GM19193 (cell line): ENCODE results near the gene SPACA9.

Experiments used
- POLR2A ChIP-seq: IDR thresholded peaks from 4 replicates; pipeline ENCODE4 v1.6.1; 2011; ENCODE audit not compliant: insufficient read depth, insufficient read length; ENCODE audit errors: extremely low read depth

SPACA9 gene

DNA sequence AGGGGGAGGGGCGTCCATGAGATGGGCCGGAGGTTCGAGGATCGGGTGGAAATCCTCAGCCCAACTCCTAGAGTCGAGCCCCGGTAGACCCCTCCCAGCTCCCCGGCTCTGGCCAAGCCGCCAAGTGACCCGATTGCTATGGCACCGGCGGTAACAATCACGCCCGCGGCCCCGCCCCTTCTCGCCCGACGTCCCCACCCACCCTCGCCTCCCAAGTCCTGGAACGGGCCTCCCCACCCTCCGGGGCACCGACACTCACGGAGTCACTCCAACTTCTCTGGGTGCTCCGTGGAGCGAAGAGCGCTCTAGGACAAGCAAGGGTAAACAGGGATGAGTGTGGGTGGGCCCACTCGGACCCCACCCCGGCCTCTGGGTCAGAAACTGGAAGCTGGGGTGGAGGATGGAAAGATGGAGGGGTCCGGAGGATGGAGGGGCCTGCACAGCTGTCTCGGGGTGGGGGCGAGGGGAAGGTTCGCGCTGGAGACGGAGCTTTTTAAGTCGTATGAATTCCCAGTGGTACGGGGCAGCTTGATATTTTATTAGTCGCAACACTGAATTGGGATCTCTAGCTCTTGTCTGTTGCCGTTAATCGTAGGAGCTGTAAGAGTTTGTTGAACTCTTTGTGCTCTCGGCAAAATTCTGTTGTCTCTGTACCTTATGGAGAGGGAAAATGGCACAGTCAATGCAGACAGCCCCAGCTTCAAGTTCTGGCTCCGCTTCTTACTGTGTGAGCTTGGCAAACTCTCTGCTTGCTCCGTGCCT is at the start of gene SPACA9:
Gene SPACA9, plus strand, starts transcription at position 204 of the 762 bp plus-strand sequence. CDS start 5,050 bp downstream, outside the sequence.
- TF ChIP-seq POLR2A = no peak

DNA sequence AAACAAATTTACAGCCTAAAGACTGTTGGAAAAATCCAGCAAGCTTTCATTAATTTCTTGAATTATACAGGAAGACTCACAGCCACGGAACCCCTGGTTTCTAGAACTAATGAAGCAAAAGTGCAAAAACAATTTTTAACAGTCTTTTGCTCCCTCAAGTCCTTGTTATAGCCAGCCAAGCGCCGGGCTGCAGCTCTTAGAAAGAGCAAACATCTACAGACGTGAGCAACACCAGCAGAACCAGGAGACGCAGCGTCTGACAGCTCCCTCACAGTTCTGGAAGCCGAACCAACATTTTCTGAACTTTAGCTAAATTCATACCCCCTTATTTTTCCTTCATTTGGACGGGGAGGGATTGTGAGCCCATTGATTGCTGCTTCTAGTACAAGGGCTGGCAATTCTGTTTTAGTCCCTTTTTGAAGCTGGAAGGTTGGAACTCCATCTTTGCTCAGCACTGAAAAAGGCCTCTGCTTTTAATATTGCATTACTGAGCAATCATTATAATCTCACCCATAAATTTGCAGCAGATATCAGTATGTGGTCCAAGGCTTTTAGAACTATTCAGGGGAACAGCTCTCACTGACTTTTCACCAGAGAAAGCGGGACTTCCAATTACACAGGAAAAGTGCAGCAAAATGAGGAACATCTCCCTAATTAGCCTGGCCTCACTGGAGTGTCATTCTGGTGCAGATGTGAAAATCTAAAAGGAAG is 46.4 kb upstream of the SPACA9 start:
- no peak for TF ChIP-seq POLR2A

DNA sequence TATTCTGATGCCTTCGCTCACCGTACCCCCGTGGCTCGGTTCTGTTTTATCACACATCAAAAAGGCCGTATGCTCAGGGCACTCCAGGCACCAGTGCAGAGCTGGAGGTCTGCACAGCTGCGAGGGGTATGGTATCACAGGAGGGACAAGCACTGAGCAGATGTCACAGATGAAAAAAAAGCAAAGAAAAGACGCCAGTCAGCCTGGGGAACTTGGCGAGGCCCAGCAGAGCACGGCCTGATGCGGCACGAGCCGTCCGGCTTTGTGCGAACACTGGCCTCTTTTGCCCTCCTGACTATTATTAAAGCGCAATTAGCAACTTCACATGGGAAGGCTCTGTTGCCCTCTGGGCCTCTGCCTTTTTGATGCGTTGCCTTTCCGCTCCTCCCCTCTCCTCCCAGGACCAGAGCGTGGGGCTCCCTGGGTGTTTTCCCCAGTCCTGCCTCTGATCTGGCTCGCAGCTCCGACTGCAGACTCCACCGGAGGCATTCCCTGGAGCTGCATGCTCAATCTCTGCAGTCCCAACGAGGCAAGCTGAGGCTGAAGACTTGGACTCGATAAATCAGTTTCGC is 45.1 kb upstream of the SPACA9 start:
- no peak for TF ChIP-seq POLR2A

DNA sequence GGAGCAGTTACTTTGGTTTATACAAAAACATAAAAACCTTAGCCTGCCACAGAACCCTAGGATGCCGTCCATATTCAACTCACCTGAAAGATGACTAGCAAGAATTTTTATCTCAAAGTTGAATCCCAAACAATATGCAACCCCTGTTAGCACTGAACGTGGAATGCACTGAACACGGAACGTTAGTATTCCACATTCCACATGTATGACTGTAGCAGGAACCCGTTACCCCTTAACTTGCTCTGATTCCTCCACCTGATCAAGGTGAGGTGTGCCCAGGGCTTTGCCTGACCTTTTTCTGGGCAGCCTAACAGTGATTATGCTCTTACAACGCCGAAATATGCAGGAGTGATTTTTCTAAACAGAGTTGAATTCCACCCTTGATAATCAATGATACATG is 44.4 kb upstream of the SPACA9 start:
- no peak for TF ChIP-seq POLR2A

DNA sequence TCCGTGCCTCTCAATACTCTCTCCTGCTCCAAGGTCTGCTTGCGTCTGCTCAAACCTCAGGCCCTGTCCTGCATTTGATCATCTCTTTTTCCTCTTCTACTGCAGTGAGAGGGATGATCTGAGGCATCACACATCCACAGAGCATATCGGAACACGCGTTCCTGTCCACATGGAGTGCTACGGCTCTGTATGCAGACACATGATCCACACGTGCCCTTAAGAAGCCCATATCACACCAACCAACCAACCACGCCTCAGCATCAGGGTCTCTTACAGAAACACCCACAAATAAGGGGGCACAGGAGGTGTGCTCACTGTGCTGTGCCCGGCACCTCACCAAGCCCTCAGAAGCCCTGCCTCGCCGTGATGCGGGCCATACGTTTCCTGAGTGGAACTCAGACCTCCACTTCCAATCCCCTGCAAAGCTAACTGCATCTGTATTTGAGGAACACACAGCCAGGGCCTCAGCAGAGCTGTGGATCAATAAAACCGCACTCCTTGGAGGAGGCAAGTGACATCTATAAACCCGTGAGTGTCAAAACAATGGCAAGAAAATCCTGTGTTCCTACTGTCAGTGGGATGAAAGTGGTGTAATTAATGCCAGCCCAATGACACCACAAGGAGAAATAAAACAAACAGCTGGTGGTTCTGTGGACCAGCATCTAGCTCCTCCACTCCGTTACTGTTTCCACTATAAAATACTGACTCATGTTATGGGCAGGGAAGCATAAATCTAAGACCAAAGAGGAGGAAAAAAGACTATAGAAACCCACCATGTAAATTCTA is 41.0 kb upstream of the SPACA9 start:
- TF ChIP-seq POLR2A = no peak

DNA sequence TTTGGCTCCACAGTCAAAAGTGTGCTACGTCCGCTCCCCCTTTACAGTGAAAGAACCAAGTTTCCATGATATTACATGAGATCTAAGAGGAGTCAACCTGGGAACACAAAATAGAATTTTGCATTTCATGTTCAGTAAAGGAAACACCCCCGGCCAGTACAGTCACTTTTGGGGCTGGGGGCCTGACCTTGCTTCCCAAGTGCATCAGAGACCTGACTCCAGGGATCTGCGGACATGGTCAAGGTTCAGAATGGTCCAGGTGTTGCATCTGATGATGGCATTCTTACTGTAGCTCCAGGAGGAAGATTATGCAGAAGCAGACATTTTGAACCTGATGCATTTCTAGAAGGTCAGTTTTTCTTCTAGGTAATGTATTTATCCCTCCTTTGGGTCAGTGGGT is 40.4 kb upstream of the SPACA9 start:
- no peak for TF ChIP-seq POLR2A

DNA sequence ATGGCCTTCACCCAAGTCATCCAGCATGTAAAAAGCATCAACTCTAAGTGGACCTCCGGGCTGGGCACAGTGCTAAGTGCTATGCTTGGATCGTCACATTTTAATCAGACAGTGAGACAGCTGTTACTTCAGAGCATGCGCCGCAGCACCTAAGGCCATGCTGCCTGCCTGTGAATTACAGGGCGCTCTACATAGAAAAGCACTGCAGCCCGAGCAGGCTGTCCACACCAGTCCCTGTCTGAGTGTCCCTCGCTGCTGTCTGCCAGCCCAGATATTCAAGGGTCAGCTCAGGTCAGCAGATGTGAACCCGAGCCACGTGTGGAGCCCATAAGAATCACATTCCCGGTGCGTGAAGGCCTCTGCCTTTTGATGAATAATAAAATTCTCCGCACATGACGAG is 37.7 kb upstream of the SPACA9 start:
- TF ChIP-seq POLR2A = no peak

DNA sequence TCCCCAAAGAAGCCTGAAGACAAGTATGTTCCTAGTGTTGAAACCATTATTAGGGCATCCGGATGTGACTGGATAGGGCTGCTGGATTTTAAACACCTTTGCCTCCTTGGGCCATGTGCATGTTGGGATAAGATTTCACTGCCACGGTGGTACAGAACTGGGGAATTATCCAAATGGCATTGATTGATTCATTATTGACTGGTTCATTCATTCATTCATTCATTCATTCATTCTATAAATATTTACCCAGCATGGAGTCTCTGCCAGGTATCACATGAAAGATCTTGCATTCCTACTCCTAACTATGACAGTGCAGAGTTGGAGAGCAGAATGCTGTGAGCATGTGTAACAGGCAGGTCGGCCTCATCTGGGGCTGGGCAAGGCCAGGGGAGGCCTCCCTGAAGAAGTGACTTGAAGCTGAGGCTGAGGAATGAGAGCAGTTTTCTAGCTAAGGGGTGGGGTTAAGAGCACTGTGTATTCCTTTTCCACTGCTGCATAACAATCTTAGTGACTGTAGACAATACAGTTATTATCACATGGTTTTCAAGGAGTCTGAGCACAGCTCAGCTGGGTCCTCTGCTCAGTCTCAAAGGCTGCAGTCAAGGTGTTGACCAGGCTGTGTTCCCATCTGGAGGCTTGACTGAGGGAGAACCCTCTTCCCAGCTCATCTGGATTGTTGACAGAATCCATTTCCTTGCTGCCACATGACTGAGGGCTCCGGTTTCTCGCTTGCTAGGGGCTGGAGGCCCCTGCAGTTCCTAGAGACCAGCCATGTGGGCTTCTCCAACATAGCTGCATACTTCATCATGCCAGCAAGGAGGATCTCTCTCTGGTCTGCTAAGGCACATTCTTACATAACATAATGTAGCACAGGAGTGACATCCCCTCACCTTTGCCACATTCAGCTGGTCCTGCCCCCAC is 36.3 kb upstream of the SPACA9 start:
- TF ChIP-seq POLR2A = no peak

DNA sequence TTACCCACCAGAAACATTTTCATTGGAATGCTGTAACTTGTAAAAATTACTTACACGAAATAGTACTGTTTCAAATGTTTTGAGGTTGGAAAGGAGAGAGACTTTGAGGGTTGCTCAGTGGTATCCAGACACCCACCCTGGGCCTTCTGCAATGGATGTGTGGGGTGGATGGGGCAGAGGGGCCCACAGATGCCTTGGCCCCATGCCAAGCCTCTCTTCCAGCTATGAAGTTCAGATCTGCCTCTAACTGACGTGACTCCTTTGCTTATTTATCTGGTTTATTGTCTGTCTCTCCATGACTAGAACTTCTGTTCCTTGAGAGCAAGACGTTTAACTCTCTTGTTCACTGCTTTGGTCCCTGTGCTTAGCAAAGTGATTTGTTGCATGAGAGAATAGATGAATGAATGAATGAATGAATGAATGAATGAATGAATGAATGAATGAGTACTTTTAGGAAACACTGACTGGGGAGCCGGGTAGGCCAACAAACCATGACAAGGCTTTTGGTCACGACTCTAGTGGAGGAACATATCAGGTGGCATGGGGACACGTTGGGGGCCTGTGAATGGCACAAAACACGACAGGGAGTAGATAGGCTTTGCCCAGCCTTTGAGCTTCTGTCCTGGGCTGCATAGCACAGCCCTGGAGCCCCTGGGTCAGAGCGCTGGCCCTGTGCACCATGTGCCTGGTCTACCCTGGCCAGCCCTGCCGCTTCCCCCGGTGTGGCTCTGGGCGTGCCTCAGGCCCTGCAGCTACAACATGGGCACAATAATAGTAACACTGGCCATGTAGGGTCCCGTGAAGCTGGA is 32.4 kb upstream of the SPACA9 start:
- TF ChIP-seq POLR2A = no peak

DNA sequence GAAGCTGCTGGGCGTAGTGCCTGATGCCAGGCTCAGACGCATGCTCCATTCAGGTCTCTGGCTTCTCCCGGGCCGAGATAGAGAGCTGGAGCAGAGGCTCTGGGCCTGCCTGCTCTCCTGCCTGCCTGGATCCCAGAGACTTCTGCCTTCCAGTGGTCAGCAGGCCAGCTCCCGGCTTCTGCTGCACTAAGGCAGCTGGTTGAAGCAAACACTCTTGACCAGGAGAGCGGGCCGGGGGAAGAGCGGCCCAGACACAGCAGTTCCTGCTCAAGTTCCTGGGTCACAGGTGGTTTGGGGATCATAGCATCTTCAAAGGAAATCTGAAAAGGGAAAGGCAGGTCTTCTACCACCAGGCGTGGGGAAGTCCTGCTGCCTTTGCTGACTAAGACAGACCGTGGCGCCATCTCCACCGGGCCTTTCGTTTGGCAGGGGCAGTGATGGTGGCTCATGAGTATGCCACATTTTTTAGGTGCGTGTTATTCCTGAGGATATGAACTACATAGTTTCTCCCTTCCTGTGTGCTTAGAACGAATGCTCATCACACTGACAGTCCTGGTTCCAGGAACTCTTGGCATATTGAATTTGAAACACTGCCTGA is 31.7 kb upstream of the SPACA9 start:
- TF ChIP-seq POLR2A = no peak

DNA sequence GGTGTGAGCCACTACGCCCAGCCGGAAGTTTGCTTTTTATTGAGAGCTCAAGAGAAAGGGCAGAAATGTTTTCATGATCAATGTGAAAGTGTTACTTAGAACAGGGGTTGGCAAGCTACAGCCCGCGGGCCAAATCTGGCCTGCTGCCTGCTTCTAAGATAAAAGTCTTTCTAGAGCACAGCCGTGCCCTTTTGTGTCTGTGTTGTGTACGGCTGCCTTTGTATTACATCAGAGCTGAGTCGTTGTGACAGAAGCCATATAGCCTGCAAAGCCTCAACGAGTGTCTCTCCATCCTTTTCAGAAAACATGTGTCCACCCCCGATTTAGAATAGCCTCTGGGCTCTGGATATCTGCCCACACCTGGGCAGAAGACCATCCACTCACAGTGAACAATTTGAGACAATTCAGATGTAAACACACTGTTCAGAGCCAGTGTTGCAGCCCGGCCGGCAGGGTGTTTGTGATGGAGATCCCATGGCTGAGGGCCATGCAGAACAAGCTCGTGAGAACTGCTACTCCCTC is 29.5 kb upstream of the SPACA9 start:
- no peak for TF ChIP-seq POLR2A

DNA sequence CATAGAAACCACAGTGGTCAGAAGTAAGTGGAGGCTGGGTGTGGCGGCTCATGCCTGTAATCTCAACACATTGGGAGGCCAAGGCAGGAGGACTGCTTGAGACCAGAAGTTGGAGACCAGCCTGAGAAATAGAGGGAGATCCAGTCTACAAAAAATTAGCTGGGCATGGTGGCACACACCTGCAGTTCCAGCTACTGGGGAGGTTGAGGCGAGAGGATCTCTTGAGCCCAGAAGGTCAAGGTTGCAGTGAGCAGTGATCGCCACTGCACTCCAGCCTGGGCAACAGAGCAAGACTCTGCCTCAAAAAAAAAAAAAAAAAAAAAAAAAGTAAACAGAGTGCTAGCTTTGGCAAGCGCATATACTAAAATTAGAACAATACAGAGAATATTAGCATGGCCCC is 25.2 kb upstream of the SPACA9 start:
- no peak for TF ChIP-seq POLR2A

DNA sequence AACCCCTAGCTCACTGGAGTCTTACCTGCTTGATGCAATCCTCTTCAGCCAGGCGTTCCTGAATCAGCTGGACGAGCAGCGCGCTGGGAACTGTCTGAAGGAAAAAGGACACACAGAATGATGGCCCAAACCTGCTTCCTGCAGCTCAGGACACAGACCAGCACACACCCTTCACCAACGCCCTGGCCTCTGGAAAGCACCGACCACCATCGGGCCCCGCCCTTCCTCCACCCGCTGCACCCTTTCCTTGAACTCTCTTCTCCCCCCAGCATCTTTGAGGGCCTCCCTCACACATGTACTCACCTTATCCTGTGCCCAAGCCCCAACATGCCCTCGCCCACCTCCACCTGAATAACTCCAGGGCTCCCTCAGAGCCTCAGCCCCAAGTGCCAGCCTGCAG is 23.9 kb upstream of the SPACA9 start:
- TF ChIP-seq POLR2A = no peak
